HS-27A (cell line): ENCODE measurements around the gene ACTL7A.
"Not testable (repeated sequence)": the region's sequence is repeated elsewhere in the genome, so short reads cannot be mapped to it uniquely, and the experiment has no call there.

Experiments
- DNase-seq: peaks from one replicate; pipeline ENCODE4 v3.0.0-alpha.2; 2012; ENCODE audit warnings: low read depth, missing footprints

Gene ACTL7A, protein sequence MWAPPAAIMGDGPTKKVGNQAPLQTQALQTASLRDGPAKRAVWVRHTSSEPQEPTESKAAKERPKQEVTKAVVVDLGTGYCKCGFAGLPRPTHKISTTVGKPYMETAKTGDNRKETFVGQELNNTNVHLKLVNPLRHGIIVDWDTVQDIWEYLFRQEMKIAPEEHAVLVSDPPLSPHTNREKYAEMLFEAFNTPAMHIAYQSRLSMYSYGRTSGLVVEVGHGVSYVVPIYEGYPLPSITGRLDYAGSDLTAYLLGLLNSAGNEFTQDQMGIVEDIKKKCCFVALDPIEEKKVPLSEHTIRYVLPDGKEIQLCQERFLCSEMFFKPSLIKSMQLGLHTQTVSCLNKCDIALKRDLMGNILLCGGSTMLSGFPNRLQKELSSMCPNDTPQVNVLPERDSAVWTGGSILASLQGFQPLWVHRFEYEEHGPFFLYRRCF

DNA sequence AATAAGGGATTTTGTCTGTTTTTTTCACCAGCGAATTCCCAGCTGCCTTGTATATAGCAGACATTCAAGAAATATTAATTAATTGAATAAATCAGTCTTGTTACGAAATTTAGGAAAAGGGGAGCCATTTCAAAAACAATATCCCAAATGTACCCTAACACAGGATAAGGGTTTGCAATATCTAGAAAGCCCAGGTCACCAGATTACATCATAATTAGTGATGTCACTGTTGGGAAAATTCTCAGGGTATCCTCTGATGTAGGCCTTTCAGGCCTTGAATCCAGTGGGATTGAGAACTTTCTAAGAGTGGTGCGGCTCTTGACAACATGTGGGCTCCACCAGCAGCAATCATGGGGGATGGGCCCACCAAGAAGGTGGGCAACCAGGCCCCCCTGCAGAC is at the start of gene ACTL7A:
Gene ACTL7A (plus strand): TSS at position 270 of the 400 bp plus-strand sequence. CDS start 57 bp downstream, at position 327.
- DNase-seq = no peak

GRCh38 chr9:108812396-108813025 is 49.6 kb upstream of the ACTL7A start:
- DNase-seq = no peak

DNA sequence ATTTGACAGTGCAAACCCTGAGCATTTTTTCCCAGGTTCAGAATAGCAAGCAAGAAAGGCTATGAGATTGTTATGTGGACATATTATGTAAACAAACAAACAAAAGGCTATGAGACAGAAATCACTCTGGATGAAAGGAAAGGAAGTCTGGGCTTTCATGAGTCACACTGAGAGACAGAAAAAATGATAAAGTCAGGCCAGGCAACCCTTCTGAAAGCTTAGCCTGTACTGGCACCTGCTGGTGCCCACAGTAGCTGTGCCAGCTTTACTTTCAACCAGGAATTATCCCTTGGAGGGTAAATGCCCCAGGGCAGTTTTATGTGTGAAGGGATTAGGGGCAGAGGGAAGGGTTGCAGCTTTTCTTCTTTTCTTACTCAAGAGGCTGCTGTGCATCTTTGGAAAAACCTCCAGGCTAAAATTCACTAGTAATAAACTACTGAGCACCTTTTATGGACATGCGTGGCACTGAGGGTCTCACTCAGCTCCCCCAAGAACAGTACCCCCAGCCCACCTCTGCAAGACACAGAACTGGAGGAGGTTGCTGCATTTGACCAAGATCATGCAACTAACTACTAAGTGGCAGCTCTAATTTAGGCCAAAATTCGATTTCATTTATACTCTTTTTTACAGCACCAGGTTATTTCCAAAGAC is 48.0 kb upstream of the ACTL7A start:
- peak; percentile 45 for DNase-seq

- no peak for DNase-seq
Observed at GRCh38 chr9:108815156-108815555, 46.9 kb upstream of the ACTL7A start.

- DNase-seq = no peak
Observed at GRCh38 chr9:108816037-108816436, 46.0 kb upstream of the ACTL7A start.

DNA sequence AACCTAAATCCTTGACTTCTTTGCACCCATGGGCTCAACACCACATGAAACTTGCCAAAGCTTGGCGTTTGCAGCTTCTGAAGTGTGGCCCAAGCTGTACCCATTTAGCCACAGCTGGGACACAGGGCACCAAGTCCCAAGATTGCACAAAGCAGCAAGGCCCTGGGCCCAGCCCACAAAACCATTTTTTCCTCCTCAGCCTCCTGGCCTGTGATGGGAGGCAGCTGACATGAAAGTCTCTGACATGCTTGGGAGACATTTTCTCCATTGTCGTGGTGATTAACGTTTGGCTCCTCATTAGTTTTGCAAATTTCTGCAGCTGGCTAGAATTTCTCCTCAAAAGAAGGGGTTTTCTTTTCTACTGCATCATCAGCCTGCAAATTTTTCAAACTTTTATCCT is 38.2 kb upstream of the ACTL7A start:
- DNase-seq = no peak

GRCh38 chr9:108830272-108830671 is 31.8 kb upstream of the ACTL7A start:
- DNase-seq = no peak

DNA sequence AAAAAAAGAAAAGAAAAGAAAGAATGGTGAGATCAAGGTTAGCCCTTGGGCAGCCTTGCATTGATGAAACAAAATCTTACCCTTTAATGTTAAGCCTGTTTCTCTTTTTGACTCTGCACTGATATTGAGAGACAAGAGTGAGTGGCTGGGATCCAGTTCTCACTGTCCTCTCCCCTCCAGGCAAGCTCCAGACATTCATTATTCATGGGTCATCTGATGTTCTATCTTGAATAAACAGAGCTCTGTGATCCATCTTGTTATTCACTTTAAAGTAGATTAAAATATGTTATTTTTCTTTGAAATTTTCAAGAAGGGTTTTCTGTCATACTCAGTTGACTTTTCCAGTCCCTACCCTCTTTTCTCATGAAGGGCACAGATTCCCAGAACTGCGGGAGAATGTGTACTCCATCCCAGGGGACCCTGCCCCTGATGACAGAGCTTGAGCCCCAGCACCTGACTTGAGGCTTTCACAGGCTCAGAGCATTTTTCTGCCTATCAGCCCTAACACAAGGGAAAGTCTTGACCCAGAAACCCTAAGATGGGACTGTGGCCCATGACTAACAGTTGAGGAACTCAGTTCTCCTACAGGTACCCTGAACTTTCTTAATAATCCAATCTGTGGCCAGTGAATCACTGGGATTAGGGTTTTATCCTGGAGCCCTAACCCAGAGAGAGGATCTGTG is 30.4 kb upstream of the ACTL7A start:
- DNase-seq = no peak

- no peak for DNase-seq
Observed at GRCh38 chr9:108832179-108832500, 29.9 kb upstream of the ACTL7A start.

DNA sequence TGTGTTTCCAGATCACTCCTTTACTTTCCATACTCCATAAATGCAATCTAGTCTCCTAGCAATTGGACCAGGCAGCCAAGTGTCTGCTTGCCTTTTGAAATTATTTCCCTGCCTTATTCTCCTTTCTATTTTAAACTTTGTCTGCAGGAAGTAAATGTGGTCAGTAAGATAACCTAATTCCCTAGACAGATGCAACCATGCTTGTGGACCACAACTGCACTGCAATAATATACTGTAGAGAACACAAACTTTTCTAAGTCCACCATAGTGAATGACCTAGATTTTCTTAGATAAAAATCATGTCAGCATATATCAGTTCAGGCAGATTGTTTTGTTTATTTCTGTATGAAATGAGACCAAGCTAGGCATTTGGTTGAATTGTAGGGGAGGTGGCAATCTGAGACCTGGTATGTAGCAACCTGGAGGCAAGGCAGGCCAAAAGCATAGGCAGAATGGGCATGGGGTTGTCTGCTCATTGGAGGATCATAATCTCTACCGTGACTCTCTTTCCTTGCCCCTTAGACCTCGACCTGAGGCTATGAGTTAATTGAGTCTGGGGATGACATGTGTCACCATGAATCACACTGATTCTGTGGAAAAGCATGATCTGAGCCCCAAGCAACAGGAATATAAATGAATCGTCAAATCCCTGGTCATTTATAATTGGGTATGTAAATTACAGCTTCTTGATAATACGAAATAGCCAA is 27.0 kb upstream of the ACTL7A start:
- DNase-seq = no peak

GRCh38 chr9:108835831-108836230 is 26.2 kb upstream of the ACTL7A start:
- no peak for DNase-seq

- no peak for DNase-seq
Observed at GRCh38 chr9:108836319-108836718, 25.7 kb upstream of the ACTL7A start.

DNA sequence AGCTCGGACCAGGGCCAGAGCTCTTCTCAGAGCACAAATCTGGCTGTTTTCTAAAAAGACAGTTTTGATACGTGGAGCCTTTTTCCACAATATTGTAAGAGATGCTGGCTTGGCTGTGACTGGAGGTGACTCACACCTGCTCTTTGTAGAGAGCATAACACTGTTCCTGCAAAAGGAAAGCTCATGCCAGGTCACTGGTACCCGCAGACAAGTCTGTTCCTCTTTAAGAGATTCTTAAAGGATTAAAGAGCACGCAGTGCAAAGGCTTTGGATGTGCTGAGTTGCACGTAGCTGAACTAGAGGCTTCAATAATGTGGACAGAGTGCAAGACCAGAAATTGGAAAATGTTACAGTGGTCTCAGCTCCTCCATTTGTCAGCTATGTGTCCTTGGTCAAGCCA is 25.3 kb upstream of the ACTL7A start:
- no peak for DNase-seq

DNA sequence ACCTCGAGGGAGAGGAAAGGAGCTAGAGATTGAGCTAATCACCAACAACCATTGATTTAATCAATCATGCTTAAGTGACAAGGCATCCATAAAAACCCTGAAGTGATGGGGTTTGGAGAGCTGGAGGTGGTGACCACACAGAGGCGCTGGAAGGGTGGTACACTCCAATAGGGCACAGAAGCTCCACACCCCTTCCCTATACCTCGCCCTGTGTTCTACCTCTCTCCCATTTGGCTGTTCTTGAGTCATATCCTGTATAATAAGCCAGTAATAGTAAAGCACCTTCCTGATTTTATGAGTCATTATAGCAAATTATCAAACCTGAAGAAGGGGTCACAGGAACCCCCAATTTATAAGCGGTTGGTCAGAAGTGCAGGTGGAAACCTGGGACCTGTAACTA is 24.5 kb upstream of the ACTL7A start:
- no peak for DNase-seq

- DNase-seq = no peak
Observed at GRCh38 chr9:108838017-108838416, 24.0 kb upstream of the ACTL7A start.

DNA sequence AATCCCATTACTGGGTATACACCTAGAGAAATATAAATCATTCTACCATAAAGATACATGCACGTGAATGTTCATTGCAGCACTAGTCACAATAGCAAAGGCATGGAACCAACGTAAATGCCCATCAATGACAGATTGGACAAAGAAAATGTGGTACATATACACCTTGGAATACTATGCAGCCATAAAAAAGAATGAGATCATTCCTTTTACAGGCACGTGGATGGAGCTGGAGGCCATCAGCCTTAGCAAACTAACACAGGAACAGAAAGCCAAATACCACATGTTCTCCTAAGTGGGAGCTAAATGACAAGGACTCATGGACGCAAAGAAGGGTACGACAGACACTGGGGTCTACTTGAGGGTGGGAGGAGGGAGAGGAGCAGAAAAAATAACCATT is 22.5 kb upstream of the ACTL7A start:
- DNase-seq = not testable (repeated sequence)

- DNase-seq = no peak
Observed at GRCh38 chr9:108842610-108843295, 19.3 kb upstream of the ACTL7A start.

GRCh38 chr9:108844391-108844790 is 17.7 kb upstream of the ACTL7A start:
- DNase-seq = no peak

DNA sequence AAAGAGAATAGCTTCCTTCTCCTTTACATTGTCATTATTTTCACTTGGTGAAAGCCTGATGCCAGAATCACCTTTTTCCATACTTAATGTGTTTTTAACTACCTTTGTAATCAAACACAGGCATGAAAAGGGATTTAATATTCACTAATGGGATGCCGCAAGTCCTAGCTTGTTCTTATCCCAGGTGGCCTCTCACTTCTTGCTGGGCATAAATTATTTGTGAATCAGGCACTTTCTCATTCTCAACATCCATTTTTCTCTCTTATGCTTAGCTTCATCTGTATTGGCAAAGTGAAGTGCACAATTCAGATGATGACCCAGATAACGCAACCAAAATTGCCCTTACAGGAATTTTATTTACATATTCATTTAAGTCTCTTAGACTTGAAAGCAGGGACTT is 17.2 kb upstream of the ACTL7A start:
- DNase-seq = no peak

DNA sequence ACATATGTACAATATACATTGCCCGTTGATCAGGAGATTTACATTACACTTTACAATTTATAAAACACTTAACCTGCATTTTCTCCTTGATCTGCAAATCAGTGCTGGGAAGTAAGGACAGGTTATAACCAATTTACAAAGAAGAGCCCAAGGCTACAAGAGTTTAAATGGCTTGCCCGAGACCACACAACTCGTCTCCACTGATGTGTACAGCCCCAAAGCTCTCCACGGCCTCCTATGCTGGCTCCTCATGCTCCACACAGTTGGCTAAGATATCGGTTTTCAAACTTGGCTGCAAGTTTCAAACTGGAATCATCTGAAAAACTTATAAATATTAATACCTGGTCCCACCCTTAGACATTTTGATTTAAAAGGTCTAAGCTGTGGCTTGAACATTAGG is 16.6 kb upstream of the ACTL7A start:
- DNase-seq = no peak

DNA sequence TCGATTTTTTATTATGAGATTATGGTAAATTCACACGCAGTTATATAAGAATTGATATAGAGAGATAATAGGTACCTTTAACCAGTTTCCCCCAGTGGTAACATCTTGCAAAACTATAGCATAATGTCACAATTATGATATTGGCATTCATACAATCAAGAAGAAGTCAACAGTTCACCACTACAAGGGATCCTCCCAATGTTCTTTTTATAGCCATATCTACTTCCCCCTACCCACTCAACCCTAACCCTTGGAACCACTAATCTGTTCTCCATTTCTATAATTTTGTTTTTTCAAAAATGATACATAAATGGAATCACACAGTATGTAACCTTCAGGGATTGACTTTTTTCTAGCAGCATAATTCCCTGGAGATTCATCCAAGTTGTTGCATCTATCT is 16.1 kb upstream of the ACTL7A start:
- no peak for DNase-seq
